Measurements from ENCODE around the gene PRR35.

PRR35 gene

DNA sequence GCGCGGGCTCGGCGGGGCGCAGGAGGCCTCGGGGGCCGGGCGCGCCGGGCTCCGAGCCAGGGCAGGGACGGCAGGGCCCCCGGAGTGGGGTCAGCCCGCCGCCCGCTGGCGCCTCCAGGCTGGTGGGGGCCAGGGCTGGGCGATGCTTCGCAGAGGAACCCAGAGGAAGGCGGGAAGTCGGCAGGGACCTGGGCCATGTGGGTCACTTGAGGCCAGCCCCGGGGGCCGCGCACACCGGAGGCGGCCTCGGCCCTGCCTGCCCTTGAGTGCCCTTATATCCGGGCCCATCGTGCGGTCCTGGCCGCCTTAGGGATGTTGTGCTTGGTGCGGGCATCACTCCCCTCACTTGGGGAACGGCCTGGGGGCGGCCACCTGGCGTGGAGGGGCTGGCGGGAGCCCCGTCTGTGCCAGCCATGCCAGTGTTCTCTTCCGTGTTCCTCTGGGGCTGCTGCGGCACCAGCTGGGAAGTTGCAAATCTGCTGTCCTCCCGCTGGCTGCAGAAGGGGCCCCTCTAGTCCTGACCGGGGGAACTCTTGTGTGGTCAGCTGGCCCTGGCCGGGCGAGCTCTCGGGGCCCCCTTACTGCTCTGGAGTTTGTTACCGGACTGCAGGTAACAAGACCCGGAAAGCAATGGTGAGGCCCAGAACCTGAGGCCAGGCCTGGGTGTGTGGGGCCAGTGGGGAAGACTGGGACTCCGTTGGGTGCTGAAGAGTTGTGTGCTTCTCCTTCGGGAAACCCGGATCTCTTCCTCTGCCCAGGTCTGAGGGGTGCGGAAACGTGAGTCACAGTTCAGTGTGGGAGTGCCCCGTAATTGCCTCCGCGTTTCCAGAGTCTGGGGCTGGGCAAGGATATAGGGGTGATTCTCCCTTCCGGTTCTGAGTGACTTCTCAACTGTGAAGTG lies 31.8 kb upstream of the PRR35 start:
- DNase-seq, result peak; percentile 63

GRCh38 chr16:529012-529575 lies 31.1 kb upstream of the PRR35 start:
- peak; percentile 36 for DNase-seq

DNA sequence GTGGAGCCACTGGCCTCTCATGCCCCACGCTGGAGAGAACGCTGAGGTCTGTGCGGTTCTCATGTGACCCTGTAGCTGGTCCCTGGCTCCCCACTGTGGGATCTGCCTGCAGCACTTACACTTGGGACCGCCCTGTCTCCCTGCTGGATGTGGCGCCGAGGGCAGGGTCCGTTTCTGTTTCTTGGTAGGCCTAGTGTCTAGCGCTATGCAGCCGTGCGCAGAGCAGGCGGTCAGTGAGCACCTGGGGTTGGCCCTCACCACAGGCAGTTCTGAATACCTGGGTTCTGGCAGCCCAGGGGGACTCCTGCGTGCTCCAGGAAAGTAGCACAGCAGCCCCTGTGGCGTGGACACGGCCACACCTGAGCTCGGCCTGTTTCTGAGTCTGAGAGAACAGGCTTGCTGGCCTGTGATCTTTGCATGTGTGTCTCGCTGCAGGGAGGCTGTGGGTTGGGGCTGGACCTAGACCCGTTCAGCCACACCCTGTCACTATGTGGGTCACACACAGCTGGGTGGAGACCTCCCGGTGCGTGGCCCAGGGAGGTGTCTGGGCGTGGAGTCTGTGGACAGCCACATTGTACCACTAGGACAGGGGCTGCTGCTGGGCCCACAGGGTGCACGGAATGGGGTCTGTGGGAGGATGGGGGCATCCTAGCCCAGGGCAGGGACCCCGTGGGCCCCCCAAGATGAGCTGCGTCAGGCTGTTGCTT lies 29.9 kb upstream of the PRR35 start:
- no peak for DNase-seq

DNA sequence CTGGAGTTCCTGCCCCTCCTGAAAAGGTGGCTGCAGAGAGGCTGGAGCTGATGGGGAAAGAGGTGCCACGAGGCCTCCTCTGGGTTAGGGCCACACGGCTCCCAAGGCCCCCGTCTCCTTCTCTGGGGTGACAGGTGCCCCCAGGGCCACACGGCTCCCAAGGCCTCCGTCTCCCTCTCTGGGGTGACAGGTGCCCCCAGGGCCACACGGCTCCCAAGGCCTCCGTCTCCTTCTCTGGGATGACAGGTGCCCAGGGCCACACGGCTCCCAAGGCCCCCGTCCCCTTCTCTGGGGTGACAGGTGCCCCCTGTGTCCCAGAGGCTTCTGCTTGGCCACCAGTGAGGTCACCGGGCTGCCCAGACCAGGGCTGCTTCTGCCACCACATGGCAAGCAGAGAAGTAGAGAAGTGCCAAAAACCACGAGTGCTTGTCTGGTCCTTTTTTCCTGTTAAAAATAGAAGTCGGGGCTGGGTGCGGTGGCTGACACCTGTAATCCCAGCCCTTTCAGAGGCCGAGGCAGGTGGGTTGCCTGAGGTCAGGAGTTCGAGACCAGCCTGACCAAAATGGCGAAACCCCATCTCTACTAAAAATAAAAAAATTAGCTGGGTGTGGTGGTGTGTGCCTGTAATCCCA lies 28.6 kb upstream of the PRR35 start:
- DNase-seq, result no peak

DNA sequence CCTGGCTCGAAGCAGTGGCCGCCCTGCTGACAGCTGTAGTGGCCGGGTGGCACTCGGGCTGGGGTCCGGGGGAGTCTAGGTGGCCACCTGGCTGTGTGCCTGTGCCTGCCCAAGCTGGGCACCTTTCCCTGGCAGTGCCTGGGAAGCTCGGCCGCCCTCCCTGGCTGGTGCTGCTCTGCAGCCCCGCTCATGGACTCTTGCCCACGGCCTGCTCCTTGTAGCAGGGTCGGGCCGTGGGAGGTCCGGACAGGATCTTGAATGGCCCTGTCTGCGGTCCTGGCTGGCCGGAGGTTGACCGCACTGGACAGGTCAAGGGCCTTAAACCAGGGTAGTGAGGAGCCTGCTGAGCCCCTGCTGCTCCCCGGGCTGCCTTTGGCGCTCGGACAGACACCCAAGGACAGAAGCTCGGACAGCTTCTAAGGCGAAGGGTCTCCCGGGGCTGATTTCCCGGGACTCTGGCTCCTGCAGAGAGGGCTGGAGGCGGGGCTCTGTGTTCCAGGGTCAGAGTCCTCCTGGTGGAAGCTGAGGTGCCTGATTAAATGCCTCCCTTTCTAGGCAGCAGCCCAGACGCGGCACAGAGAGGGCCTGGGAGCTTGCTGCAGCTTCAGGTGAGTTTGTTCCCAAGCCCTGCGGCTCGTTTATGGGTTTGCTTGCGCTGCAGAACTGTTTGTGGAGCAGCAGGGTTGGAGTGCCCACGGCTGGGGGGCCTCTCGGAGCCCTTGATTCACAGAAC lies 26.6 kb upstream of the PRR35 start:
- no peak for DNase-seq

DNA sequence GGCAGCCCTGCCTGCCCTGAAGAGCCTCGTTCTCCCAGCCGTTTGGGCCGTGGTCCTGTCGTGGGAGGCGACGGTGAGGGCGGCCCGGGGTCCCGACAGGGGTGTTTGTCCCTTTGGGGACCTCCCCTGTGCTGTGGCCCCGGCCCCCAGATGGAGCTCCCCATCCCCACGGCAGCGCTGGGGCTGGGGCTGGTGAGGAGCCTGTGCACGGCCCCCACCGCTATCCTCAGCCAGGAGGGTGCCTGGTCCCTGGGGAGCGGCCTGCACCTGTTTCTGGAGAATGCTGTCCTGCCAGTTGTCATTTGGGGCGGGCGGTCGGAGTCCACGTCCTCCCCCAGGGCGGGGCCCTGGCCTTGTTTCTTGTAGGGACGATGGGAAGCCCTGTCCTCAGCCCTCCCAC lies 26.1 kb upstream of the PRR35 start:
- DNase-seq, result no peak

DNA sequence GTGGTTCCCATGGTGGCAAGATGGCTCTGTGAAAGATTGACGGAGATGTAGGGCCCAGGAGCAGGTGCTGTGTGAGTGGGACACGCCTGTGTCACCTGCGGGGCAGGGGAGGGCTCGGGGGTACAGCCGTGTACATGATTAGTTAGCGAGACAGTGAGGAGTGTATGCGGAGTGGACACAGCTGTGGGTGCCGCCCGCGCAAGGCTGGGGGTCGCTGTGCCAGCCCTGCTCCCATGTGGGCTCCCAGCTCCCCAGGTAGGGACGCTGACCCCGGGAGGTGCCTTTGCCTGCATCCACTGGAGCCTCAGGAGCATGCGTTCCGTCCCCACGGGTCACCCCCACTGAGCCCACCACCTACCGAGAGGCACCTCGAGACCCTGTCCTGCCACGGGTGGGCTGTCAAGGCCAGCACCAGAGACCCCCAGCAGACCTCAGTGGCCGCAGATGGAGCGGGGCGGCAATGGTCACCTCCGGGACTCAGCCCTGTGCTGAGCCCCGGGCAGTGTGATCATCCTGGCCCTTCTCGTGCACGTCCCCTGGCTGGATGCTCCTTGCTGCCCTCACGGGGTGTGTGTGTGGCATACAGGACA lies 25.2 kb upstream of the PRR35 start:
- no peak for DNase-seq

GRCh38 chr16:535446-536405 lies 24.5 kb upstream of the PRR35 start:
- no peak for DNase-seq

DNA sequence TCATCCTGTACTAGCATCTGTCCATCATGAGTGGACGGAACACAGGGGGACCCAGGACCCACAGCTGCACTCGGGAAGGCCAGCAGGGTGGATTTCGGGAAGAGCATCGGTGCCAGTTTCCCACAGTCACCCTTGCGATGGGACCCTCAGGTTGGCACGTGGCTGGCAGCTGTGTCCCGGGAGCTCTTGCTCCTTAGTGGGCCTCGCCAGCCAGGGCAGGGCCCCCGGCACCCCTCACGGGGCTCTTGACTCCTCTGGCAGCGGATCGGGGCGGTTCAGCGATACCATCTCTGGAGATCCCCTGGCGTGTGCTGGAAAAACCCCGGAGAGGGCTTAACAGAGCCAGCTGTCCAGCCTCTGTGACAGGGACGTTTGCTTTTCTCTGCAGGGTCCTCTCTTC lies 23.4 kb upstream of the PRR35 start:
- DNase-seq, result no peak

DNA sequence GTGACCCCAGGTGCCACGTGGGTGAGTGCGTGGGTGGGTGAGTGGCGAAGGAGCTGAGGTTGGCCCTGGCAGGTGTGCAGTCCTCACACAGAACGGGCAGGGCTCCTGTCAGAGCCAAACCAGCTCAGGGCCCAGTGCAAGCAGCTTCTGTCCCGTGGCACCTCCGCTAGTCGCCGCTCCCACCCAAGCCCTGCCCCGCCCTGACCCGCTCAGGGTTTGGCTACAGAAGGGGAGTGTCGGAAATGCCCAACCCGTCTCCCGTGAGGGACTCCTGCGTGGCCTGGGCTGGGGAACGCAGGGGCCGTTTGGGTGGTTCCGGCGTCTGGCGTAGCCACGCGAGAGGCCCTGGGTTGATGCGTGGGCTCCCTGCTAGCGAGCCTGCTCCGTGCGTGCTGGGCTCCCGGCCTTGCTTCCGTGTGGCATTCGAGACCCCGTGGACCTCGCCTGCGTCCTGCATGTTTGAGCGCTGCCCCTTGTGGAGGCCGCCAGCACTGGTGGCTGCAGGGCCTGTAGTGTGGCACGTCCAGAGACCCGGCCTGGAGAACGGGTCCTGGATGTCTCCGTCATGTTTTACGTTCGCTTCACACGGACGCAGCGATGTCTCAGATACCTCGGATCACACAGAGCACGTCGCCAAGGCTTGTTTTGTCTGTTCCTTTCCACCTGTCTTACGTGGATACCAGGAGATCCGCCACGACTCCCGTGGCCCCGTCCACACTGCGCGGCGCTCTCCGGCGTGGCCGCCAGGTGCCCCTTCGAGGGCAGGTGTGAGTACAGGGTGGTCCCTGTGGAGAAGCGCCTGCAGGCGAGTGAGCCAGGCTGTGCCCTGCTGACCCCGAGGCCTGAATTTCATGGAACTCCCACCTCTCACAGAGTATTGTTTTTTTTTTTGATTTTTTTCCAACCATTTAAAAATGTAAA lies 22.5 kb upstream of the PRR35 start:
- DNase-seq, result no peak

- DNase-seq, result no peak
Observed at GRCh38 chr16:539901-540530, 20.2 kb upstream of the PRR35 start.

GRCh38 chr16:540645-541340 lies 19.4 kb upstream of the PRR35 start:
- DNase-seq, result no peak

- DNase-seq, result no peak
Observed at GRCh38 chr16:543301-544164, 16.7 kb upstream of the PRR35 start.

DNA sequence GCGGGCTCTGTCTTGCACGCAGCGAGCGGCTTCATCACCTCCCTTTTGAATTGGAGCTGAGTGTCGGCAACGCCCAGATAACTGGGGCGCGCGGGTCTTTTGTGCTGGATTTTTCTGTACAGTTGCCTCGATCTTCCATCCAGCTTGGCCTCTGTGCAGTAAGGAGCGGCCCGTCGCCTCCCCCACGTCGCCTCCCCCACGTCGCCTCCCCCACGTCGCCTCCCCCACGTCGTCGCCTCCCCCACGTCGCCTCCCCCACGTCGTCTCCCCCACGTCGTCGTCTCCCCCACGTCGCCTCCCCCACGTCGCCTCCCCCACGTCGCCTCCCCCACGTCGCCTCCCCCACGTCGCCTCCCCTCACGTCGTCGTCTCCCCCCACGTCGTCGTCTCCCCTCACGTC lies 15.7 kb upstream of the PRR35 start:
- no peak for DNase-seq

GRCh38 chr16:546909-547770 lies 13.1 kb upstream of the PRR35 start:
- DNase-seq, result peak; percentile 69

DNA sequence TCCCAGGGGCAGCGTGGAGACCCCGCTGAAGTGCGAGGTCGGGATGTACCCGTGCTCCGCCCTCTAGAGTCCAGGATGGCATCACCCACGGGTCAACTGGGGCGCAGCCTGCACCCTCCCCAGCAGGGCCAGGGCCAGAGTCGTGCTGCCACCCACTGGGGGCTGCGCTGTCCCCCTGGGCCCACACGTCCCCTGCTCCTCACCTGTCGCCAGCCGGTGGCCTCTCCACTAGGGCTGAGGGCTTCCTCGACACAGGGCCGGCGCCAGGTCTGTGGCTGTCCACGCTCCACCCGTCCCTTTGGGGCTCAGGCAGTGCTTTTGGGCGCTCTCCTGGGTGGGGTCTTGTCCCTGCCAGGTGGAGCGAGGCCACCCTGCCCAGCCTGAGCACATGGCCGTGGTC lies 11.6 kb upstream of the PRR35 start:
- no peak for DNase-seq

All from activated CD4-positive, alpha-beta T cell treated with anti-CD3 and anti-CD28 coated beads for 48 hours (primary cell).